ENCODE results near the gene SCARF1. TPM values are rescaled to one million over a fixed set of nuclear protein-coding genes. Genes with fewer than 3 reads are reported as not detected.

The SCARF1 gene
- total RNA-seq, 1 donor from 2014 or later: 0.43 TPM

DNA sequence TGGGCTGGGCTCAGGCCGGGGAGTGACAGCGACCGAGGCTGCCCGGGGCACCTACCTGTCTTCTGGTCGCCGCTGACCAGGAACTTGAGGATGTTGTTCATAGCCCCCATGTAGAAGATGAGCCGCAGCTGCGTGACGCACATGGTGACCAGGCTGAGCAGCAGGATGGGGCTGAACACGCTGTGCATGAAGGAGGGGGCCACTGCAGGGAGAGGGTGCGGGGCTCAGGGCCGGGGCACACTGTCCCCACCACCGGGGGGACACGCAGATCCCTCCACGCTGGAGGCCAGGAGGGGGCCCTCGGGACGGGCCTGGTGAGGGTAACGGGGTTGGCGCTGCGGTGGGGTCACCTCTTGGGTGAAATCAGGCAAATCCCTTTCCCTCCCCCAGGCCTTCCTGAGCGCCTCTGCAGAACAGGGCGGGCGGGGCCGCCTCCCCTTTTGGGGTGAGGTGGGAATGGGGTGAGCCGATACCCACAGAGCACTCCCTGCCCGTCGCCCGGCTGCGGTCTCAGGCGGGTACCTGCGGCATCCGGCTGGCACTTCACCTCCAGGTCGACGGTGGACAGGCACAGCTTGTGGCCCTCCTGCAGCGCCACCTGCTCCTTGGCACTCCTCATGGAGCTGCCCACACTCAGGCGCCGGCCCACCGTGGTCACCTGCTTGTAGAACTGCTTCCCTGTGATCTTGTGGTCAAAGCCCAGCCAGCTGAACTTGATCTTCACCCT lies 54.6 kb downstream of the SCARF1 start:
- no peaks in the 10 kb centered on the region for H3K9me3 Mint-ChIP-seq (ENCODE audit: low read depth)
- TF ChIP-seq, protein P1, sequence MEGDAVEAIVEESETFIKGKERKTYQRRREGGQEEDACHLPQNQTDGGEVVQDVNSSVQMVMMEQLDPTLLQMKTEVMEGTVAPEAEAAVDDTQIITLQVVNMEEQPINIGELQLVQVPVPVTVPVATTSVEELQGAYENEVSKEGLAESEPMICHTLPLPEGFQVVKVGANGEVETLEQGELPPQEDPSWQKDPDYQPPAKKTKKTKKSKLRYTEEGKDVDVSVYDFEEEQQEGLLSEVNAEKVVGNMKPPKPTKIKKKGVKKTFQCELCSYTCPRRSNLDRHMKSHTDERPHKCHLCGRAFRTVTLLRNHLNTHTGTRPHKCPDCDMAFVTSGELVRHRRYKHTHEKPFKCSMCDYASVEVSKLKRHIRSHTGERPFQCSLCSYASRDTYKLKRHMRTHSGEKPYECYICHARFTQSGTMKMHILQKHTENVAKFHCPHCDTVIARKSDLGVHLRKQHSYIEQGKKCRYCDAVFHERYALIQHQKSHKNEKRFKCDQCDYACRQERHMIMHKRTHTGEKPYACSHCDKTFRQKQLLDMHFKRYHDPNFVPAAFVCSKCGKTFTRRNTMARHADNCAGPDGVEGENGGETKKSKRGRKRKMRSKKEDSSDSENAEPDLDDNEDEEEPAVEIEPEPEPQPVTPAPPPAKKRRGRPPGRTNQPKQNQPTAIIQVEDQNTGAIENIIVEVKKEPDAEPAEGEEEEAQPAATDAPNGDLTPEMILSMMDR (IDR thresholded peaks at IDR 0.05; ENCODE audit: unreplicated experiment): no peak
- H3K4me1 Mint-ChIP-seq (ENCODE audit: low read depth): peaks cover 14% of the 10 kb centered on the region
- DNase-seq (ENCODE audit: low spot score, unreplicated experiment): no peak
- peaks cover 2% of the 10 kb centered on the region for H3K36me3 Mint-ChIP-seq (ENCODE audit: insufficient read depth)
- H3K27ac Mint-ChIP-seq: no peak overlapping the region
- no peak overlapping the region for H3K4me3 Mint-ChIP-seq (ENCODE audit: low read depth)
- H3K27me3 Mint-ChIP-seq: no peaks in the 10 kb centered on the region

DNA sequence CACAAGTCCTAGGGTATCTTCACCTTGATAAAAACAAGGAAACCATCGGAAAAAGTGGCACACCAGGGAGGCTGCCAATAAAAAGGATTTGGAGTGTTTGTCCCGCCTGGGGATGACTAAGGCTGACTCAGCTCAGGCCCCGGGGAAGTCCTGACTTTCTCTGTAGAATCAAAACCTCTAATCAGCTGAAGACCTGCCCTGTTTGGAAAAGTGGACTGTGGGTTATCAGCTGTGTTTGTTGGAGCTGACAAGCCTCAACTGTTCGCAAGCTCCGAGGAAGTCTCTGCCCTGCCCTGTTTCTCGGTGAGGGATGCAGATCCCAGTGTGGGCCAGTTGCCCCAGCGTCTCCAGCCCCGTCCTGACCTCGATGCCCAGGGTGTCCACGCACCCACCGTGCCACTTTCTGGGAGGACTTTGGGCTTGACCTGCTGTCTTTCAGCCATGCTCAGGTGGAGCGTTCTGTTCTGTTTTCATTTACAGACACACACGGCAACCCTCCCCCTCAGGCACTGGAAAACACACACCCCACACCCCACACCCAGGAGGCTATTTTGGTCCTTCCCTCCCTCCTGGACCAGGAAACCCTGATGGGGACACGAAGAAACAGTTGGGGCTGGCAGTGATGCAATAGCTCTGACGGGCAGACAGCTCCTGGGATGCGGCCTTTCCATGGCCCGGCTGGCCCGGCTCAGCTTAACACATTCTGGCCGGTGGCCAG lies 55.3 kb downstream of the SCARF1 start:
- H3K4me3 Mint-ChIP-seq (ENCODE audit: low read depth): no peak overlapping the region
- peaks cover 2% of the 10 kb centered on the region for H3K36me3 Mint-ChIP-seq (ENCODE audit: insufficient read depth)
- H3K9me3 Mint-ChIP-seq (ENCODE audit: low read depth): no peaks in the 10 kb centered on the region
- DNase-seq (ENCODE audit: low spot score, unreplicated experiment): no peak
- H3K27ac Mint-ChIP-seq: peak overlapping the region; percentile 52
- H3K27me3 Mint-ChIP-seq: no peaks in the 10 kb centered on the region
- peaks cover 14% of the 10 kb centered on the region for H3K4me1 Mint-ChIP-seq (ENCODE audit: low read depth)
- TF ChIP-seq, protein P1 (IDR thresholded peaks at IDR 0.05; ENCODE audit: unreplicated experiment): no peak

DNA sequence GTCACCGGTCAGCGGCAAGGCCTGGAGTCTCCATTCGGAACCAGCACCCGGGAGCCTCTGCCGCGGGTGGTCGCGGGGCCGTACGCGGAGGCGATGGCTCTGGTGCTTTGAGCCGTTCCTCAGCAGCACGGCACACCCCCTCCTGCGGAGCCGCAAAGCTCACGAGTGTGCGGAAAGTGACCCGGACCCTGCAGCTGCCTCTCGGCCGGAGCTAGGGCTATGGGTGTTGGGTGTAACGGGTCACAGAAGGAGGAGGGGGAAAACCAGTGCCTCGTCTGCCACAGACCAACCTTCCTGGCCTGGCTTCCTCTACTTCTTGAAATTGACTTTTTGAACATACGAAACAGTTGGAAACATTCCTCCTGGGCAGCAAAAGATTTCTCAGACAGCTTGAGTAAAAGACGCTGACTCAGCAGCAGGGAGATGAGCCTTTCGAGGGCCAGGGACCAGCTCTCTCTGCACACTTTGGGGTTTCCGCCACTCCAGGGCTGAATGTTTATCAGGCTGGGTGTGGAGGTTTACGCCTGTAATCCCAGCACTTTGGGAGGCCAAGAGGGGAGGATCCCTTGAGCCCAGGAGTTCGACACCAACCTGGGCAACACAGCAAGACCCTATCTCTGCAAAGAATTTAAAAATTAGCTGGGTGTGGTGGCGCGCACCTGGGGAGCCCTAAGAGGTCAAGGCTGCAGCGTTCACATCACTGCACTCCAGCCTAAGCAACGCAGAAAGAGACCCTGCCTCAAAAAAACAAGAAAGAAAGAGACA lies 56.5 kb downstream of the SCARF1 start:
- peaks cover 14% of the 10 kb centered on the region for H3K4me1 Mint-ChIP-seq (ENCODE audit: low read depth)
- no peak overlapping the region for H3K4me3 Mint-ChIP-seq (ENCODE audit: low read depth)
- DNase-seq (ENCODE audit: low spot score, unreplicated experiment): no peak
- no peak overlapping the region for H3K27ac Mint-ChIP-seq
- H3K36me3 Mint-ChIP-seq (ENCODE audit: insufficient read depth): peaks cover 5% of the 10 kb centered on the region
- TF ChIP-seq, protein P1 (IDR thresholded peaks at IDR 0.05; ENCODE audit: unreplicated experiment): no peak
- H3K27me3 Mint-ChIP-seq: no peaks in the 10 kb centered on the region
- no peaks in the 10 kb centered on the region for H3K9me3 Mint-ChIP-seq (ENCODE audit: low read depth)

DNA sequence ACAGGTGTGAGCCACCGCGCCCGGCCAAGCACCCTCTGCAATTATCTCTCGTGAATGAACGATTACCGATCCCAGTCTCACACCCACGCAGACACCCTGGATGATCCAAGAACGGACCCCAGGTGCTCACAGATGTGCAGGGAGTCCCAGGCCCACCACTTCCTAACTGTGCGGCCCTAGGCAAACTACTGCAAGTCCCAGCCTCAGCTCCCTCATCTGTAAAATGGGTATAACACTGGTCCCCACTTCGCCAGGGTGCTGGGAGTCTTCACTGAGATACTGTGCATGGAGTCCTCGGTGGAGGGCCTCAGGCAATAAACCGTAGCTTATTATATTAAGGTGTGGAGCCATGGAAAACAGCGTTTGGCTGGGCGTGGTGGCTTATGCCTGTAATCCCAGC lies 61.4 kb downstream of the SCARF1 start:
- H3K27me3 Mint-ChIP-seq: no peaks in the 10 kb centered on the region
- no peak overlapping the region for H3K27ac Mint-ChIP-seq
- no peaks in the 10 kb centered on the region for H3K9me3 Mint-ChIP-seq (ENCODE audit: low read depth)
- H3K4me1 Mint-ChIP-seq (ENCODE audit: low read depth): peaks cover 2% of the 10 kb centered on the region
- no peak overlapping the region for H3K4me3 Mint-ChIP-seq (ENCODE audit: low read depth)
- TF ChIP-seq, protein P1 (IDR thresholded peaks at IDR 0.05; ENCODE audit: unreplicated experiment): no peak
- H3K36me3 Mint-ChIP-seq (ENCODE audit: insufficient read depth): peaks cover 8% of the 10 kb centered on the region
- no peak for DNase-seq (ENCODE audit: low spot score, unreplicated experiment)

Other genes starting within 250 kb of the SCARF1 start
- 951 and 984 TPM in 2 replicates for gene YWHAE, start 245.5 kb downstream of the SCARF1 start, total RNA-seq
- 41.6 and 44.8 TPM in 2 replicates for gene CRK, start 189.5 kb downstream of the SCARF1 start, total RNA-seq
- 64.4 and 84.0 TPM in 2 replicates for gene MYO1C, start 153.0 kb downstream of the SCARF1 start, total RNA-seq
- gene INPP5K, start 129.1 kb downstream of the SCARF1 start, total RNA-seq: 27.1 and 29.8 TPM in 2 replicates
- gene PITPNA, start 82.9 kb downstream of the SCARF1 start, total RNA-seq: 63.5 and 75.0 TPM in 2 replicates
- 21.1 and 21.9 TPM in 2 replicates for gene SLC43A2, start 16.9 kb downstream of the SCARF1 start, total RNA-seq
- gene RILP, start 4.1 kb upstream of the SCARF1 start, total RNA-seq: 1.2 and 1.5 TPM in 2 replicates
- gene PRPF8, start 39.1 kb upstream of the SCARF1 start, total RNA-seq: 367 and 378 TPM in 2 replicates
- gene TLCD2, start 64.6 kb upstream of the SCARF1 start, total RNA-seq: 2.7 and 2.9 TPM in 2 replicates
- gene WDR81, start 79.0 kb upstream of the SCARF1 start, total RNA-seq: 22.1 and 22.4 TPM in 2 replicates
- gene SERPINF2, start 97.1 kb upstream of the SCARF1 start, total RNA-seq: 68.6 and 74.5 TPM in 2 replicates
- gene SERPINF1, start 116.3 kb upstream of the SCARF1 start, total RNA-seq: 163 and 169 TPM in 2 replicates
- 26.6 and 33.5 TPM in 2 replicates for gene SMYD4, start 184.2 kb upstream of the SCARF1 start, total RNA-seq
- gene RPA1, start 184.3 kb upstream of the SCARF1 start, total RNA-seq: 111 and 119 TPM in 2 replicates

All from progenitor cell of endocrine pancreas (in vitro differentiated cells).